ENCODE results near the gene NEURL1B. TPM values are rescaled to one million over a fixed set of nuclear protein-coding genes. Genes with fewer than 3 reads are reported as not detected.

NEURL1B gene
- total RNA-seq, 4 donors from 2014 or later, result 8.7 to 18.8 (median 15.1) TPM

GRCh38 chr5:172689801-172690200 lies 48.7 kb downstream of the NEURL1B start:
- no peak for ATAC-seq
- in situ Hi-C loops (cut with MboI; ENCODE audit: low sequenced_read_pairs in 4 of 4) (loop anchor here in 1 of 4 donors (5.0 kb wide), 1 partner anchor 42 kb away; no protein-coding TSS in a partner anchor), intact Hi-C loops (cut with DNase I; ENCODE audit: low total_unique reads) (no loop called here)
- Histone ChIP-seq H3K4me3 (no peak overlapping the region), H3K27me3 (no peaks in the 10 kb centered on the region), H3K4me1 (peaks cover 0 to 13% of the 10 kb centered on the region in 2 donors), H3K36me3 (no peaks in the 10 kb centered on the region), H3K27ac (peak overlapping the region; percentile 59 to 77 (median 73)), H3K9me3 (no peaks in the 10 kb centered on the region)
- DNase-seq, result no peak
- TF ChIP-seq CTCF (IDR thresholded peaks at IDR 0.05 in 4 of 5, conservative IDR thresholded peaks at IDR 0.05 in 1 of 5), result no peak
- no peak for TF ChIP-seq POLR2A (IDR thresholded peaks at IDR 0.05)

DNA sequence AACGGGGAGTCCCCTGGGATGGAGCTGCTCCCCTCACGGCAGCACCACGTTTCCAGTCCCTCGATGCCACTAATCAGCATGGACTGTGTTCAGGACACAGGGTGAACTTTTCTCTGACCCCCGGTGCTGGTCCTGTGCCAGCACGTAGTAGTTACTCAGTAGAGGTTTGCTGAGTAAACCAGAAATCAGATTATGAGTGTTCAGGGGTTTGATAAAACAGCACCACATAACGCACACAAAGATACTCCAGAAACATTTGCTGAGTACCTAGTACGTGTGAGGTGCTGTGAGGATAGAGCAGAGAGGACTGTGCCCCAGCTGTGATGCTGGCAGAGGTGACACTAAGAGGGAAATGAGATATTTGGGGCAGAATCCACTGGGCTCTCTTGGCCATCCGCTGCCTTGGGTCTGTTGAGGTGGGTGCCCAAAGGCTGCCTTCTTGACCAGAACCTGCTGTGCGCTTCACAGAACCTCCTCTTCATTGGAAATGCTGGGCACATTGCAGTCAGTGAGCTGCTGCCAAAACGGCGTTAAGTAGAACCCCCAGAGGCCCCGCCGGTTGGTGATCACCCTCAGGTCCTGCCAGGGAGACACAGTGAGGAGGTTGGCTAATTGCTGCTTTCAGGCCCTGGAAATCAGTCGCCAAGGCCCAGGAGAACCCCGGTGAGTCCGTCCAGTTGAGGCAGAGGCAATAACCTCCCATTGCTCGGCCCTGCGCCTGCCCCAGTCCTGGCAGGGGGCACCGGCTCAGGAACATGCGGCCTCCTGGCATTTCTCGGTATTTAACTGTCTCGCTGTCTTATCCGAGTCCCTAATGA lies 49.4 kb downstream of the NEURL1B start:
- no peak for DNase-seq
- Histone ChIP-seq H3K4me3 (no peak overlapping the region), H3K4me1 (peaks cover 0 to 16% of the 10 kb centered on the region in 2 donors), H3K27ac (peak overlapping the region; percentile 59 to 77 (median 73)), H3K36me3 (no peaks in the 10 kb centered on the region), H3K9me3 (no peaks in the 10 kb centered on the region), H3K27me3 (no peaks in the 10 kb centered on the region)
- in situ Hi-C loops (cut with MboI; ENCODE audit: low sequenced_read_pairs in 4 of 4), result loop anchor here in 1 of 4 donors (5.0 kb wide), 1 partner anchor 43 kb away; no protein-coding TSS in a partner anchor
- intact Hi-C loops (cut with DNase I; ENCODE audit: low total_unique reads), result no loop called here
- no peak for ATAC-seq
- TF ChIP-seq POLR2A (IDR thresholded peaks at IDR 0.05) (no peak), CTCF (IDR thresholded peaks at IDR 0.05 in 4 of 5, conservative IDR thresholded peaks at IDR 0.05 in 1 of 5) (no peak)

GRCh38 chr5:172691886-172692285 lies 50.8 kb downstream of the NEURL1B start:
- Histone ChIP-seq H3K4me1 (peaks cover 8 to 30% of the 10 kb centered on the region in 2 donors), H3K4me3 (no peak overlapping the region), H3K27me3 (no peaks in the 10 kb centered on the region), H3K27ac (peak overlapping the region in 2 of 4 donors; percentile 76 to 77), H3K9me3 (no peaks in the 10 kb centered on the region), H3K36me3 (no peaks in the 10 kb centered on the region)
- no peak for TF ChIP-seq CTCF (IDR thresholded peaks at IDR 0.05 in 4 of 5, conservative IDR thresholded peaks at IDR 0.05 in 1 of 5)
- TF ChIP-seq POLR2A (IDR thresholded peaks at IDR 0.05), result no peak
- intact Hi-C loops (cut with DNase I; ENCODE audit: low total_unique reads) (no loop called here), in situ Hi-C loops (cut with MboI; ENCODE audit: low sequenced_read_pairs in 4 of 4) (loop anchor here in 1 of 4 donors (5.0 kb wide), 1 partner anchor 45 kb away; no protein-coding TSS in a partner anchor)
- DNase-seq, result no peak
- no peak for ATAC-seq

GRCh38 chr5:172692451-172692850 lies 51.4 kb downstream of the NEURL1B start:
- ATAC-seq (no peak), DNase-seq (no peak)
- H3K4me3 ChIP-seq, result no peak overlapping the region
- peak overlapping the region; percentile 2 to 77 (median 76) for H3K27ac ChIP-seq
- no peaks in the 10 kb centered on the region for H3K27me3 ChIP-seq
- H3K9me3 ChIP-seq, result no peaks in the 10 kb centered on the region
- no peaks in the 10 kb centered on the region for H3K36me3 ChIP-seq
- intact Hi-C loops (cut with DNase I; ENCODE audit: low total_unique reads), result no loop called here
- TF ChIP-seq POLR2A (IDR thresholded peaks at IDR 0.05) (no peak), CTCF (IDR thresholded peaks at IDR 0.05 in 4 of 5, conservative IDR thresholded peaks at IDR 0.05 in 1 of 5) (no peak)
- in situ Hi-C loops (cut with MboI; ENCODE audit: low sequenced_read_pairs in 4 of 4), result loop anchor here in 1 of 4 donors (5.0 kb wide), 1 partner anchor 45 kb away; no protein-coding TSS in a partner anchor
- peaks cover 8 to 33% of the 10 kb centered on the region in 2 donors for H3K4me1 ChIP-seq

Measured in gastrocnemius medialis (tissue), 4 donors.